ENCODE measurements around the gene CSN3.

Gene CSN3

DNA sequence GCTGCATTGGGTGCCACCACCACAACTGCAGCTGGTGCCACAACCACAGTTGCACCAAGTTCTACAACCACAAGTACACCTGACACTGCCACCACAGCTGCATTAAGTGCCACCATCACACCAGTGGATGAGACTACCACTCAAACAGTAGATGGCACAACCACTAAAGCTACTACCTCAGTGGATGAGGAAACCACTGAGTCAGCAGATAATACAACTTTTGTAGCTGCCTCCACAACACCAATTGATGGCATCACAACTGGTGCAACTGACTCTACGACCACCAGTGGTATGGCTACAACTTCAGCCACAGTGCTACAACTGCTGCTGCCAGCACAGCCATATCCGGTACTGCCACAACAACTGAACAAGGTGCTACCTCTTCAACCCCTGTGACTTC lies 57.2 kb downstream of the CSN3 start:
- Histone ChIP-seq H3K9me3 (ENCODE audit: control insufficient read depth, low read length) (no peaks in the 10 kb centered on the region), H3K9ac (ENCODE audit: low read length) (no peak overlapping the region), H3K36me3 (ENCODE audit: control insufficient read depth, insufficient read depth, low read length) (no peaks in the 10 kb centered on the region), H3K4me1 (ENCODE audit: control insufficient read depth, insufficient read depth, low read length) (no peaks in the 10 kb centered on the region), H3K4me3 (ENCODE audit: low read length) (no peak overlapping the region), H3K27me3 (ENCODE audit: control insufficient read depth, insufficient read depth, low read length) (no peaks in the 10 kb centered on the region)

DNA sequence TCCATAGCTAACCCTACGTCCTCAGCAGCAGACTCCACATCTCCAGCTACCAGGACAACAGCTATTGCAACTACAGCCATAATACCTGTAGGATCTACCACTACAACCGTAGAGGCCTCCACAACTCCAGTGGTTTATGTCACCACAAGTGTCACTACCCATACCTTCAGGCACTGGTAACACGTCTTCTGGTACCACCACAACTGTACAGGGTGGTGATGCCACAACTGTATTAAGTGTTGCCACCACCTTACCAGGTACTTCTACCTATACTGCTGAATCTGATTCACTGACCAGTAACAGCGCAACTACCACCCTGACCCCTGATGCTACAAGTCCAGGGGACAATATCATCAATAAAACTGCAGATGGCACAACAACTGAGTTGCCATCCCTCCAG lies 57.8 kb downstream of the CSN3 start:
- no peaks in the 10 kb centered on the region for H3K4me1 ChIP-seq (ENCODE audit: control insufficient read depth, insufficient read depth, low read length)
- H3K9me3 ChIP-seq (ENCODE audit: control insufficient read depth, low read length): no peaks in the 10 kb centered on the region
- no peaks in the 10 kb centered on the region for H3K36me3 ChIP-seq (ENCODE audit: control insufficient read depth, insufficient read depth, low read length)
- no peak overlapping the region for H3K4me3 ChIP-seq (ENCODE audit: low read length)
- no peak overlapping the region for H3K9ac ChIP-seq (ENCODE audit: low read length)
- no peaks in the 10 kb centered on the region for H3K27me3 ChIP-seq (ENCODE audit: control insufficient read depth, insufficient read depth, low read length)

Measured in mucosa of stomach (tissue), 1 donor.